K562 (cell line): ENCODE results near the gene VPS13D.

Experiments
- ARID2 ChIP-seq: fragments of 450-650 bp; IDR thresholded peaks from 2 replicates; pipeline ENCODE4 v1.6.1; 2017; ENCODE audit warnings: antibody characterized with exemption, mild to moderate bottlenecking
- BMI1 ChIP-seq: fragments of 150-350 bp; IDR thresholded peaks from 2 replicates; pipeline ENCODE4 v1.6.1; 2014; ENCODE audit warnings: low read length
- FOXJ3 ChIP-seq: sonication (generic); formaldehyde crosslinking; IDR thresholded peaks from 2 replicates; pipeline ENCODE4 v1.4.0; 2020; ENCODE audit warnings: mild to moderate bottlenecking, missing genetic modification reagents
- MCM7 ChIP-seq, 2 experiments: fragments of 450-650 bp; IDR thresholded peaks; 2 replicates each; pipeline ENCODE4 v1.6.1; 2016 to 2018
- TF ChIP-seq, protein P1 (sequence below), 3 experiments: fragments of 200-800 bp in 1 of 3; fragments of 250-450 bp in 1 of 3; fragments of 450-650 bp in 1 of 3; sonication (Bioruptor Pico) in 1 of 3; sonication (Bioruptor generic) in 1 of 3; formaldehyde crosslinking in 1 of 3; IDR thresholded peaks; 2 replicates each; pipeline versions ENCODE4 v1.6.1 to v1.8.0; 2016 to 2022; ENCODE audit warnings: mild to moderate bottlenecking in 2 of 3, missing genetic modification characterization in 2 of 3, missing compliant biosample characterization in 1 of 3, moderate library complexity in 1 of 3

DNA sequence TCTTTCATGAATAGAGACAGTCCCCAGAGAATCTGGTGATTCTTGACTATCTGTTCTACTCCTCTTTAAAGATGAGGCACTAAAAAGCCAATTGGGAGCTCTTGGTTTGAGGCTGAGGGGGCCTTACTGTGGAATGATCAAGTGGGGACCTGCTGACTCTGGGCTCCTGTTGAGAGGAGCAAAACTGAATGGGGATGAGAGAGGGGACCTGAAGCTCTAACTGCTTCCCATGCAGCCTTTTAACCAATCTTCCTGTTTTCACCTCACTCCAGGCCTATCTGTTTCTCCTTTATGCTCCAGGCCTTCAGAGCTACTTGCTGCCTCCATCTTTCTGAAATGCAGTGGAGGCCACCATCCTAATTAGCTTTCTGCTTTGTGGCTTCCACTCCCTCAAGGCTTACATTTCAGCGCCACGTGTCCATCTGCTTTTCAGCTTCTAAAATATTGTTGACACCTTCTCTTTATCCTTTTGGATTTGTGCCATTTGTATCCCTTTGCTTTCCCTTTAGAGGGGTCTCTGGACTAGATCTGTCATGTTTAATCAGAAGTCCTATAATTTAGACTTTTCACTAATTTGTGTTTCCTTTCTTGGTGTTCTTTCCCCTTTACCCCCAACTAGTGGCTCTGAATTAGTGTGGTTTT lies 242.4 kb downstream of the VPS13D start:
- no peak for TF ChIP-seq FOXJ3
- TF ChIP-seq, protein P1, sequence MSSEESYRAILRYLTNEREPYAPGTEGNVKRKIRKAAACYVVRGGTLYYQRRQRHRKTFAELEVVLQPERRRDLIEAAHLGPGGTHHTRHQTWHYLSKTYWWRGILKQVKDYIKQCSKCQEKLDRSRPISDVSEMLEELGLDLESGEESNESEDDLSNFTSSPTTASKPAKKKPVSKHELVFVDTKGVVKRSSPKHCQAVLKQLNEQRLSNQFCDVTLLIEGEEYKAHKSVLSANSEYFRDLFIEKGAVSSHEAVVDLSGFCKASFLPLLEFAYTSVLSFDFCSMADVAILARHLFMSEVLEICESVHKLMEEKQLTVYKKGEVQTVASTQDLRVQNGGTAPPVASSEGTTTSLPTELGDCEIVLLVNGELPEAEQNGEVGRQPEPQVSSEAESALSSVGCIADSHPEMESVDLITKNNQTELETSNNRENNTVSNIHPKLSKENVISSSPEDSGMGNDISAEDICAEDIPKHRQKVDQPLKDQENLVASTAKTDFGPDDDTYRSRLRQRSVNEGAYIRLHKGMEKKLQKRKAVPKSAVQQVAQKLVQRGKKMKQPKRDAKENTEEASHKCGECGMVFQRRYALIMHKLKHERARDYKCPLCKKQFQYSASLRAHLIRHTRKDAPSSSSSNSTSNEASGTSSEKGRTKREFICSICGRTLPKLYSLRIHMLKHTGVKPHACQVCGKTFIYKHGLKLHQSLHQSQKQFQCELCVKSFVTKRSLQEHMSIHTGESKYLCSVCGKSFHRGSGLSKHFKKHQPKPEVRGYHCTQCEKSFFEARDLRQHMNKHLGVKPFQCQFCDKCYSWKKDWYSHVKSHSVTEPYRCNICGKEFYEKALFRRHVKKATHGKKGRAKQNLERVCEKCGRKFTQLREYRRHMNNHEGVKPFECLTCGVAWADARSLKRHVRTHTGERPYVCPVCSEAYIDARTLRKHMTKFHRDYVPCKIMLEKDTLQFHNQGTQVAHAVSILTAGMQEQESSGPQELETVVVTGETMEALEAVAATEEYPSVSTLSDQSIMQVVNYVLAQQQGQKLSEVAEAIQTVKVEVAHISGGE (CRISPR knock-in tag; IDR thresholded peaks at IDR 0.05): no peak; a peak in 1 of 6 replicates
- no peak for TF ChIP-seq MCM7 (IDR thresholded peaks at IDR 0.05)
- no peak for TF ChIP-seq BMI1
- TF ChIP-seq ARID2: no peak
